Testis (tissue), 2 donors: ENCODE measurements around the gene ANKRD44.

ENCODE experiments used
- POLR2A ChIP-seq: fragments of 450-650 bp; IDR thresholded peaks from one replicate; pipeline ENCODE4 v1.6.1; 2017; ENCODE audit warnings: antibody characterized with exemption, mild to moderate bottlenecking, moderate library complexity
- TF ChIP-seq, protein P1 (sequence below), 3 experiments: fragments of 450-650 bp in 2 of 3; fragments of 200-600 bp in 1 of 3; sonication (generic) in 1 of 3; IDR thresholded peaks; one replicate each; pipeline ENCODE4 v1.5.1; 2016 to 2019; ENCODE audit warnings: antibody characterized with exemption in 3 of 3, mild to moderate bottlenecking in 2 of 3, moderate library complexity in 1 of 3

DNA sequence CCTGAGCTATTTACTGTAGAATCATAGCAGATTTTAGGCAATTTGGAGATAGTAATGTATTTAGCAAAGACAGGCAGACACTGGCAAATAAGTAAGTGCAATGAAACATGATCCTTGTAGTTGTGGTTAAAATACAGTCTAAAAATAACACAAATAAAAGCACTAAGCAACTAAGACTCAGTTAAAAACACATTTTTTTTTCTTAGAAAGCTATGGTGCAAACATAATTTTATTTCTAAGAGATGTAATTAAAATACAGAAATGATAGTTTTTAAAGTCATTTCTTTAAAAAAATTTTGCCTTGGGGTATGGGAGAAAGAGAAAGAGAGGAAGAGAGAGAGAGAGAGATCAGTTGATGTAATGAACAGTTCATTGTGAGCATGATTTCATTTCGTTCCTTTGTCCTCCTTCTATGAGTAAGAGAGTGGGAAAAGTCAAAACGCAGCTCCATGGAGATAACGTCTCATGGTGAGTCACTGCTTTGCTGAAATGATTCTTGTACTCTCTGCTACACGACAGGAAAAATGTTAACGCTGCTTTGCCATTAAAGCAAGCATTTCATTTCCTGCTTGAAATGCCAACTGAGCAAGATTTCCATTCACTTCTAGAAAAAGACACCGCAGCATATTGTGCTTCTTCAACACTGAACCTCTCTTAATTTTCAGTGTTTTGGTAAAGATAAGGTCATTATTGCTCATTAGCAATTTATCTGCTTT lies 322.8 kb downstream of the ANKRD44 start:
- TF ChIP-seq, protein P1, sequence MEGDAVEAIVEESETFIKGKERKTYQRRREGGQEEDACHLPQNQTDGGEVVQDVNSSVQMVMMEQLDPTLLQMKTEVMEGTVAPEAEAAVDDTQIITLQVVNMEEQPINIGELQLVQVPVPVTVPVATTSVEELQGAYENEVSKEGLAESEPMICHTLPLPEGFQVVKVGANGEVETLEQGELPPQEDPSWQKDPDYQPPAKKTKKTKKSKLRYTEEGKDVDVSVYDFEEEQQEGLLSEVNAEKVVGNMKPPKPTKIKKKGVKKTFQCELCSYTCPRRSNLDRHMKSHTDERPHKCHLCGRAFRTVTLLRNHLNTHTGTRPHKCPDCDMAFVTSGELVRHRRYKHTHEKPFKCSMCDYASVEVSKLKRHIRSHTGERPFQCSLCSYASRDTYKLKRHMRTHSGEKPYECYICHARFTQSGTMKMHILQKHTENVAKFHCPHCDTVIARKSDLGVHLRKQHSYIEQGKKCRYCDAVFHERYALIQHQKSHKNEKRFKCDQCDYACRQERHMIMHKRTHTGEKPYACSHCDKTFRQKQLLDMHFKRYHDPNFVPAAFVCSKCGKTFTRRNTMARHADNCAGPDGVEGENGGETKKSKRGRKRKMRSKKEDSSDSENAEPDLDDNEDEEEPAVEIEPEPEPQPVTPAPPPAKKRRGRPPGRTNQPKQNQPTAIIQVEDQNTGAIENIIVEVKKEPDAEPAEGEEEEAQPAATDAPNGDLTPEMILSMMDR (IDR thresholded peaks at IDR 0.05), result no peak
- TF ChIP-seq POLR2A, result no peak
